ENCODE results near the gene FADS2.

FADS2 gene

GRCh38 chr11:61827571-61828378 is at the start of gene FADS2:
Gene FADS2 (plus strand): TSS chr11:61828300. CDS start chr11:61828391, 91 bp downstream.
- peaks cover 54% of the 10 kb centered on the region for H3K4me1 Mint-ChIP-seq
- H3K9me3 Mint-ChIP-seq = no peaks in the 10 kb centered on the region
- peaks cover 36% of the 10 kb centered on the region for H3K36me3 Mint-ChIP-seq (ENCODE audit: low read depth)
- peak; percentile 94 for DNase-seq
- no peak for TF ChIP-seq CTCF (IDR thresholded peaks at IDR 0.05)
- H3K27ac Mint-ChIP-seq = peak within 1 kb of the TSS; percentile 97
- peak within 1 kb of the TSS; percentile 95 for H3K4me3 Mint-ChIP-seq
- no peaks in the 10 kb centered on the region for H3K27me3 Mint-ChIP-seq (ENCODE audit: low read depth, poor library complexity)

GRCh38 chr11:61778357-61778886 is 49.7 kb upstream of the FADS2 start:
- no peak overlapping the region for H3K27ac Mint-ChIP-seq
- no peak for DNase-seq
- no peak overlapping the region for H3K4me3 Mint-ChIP-seq
- peaks cover 3% of the 10 kb centered on the region for H3K27me3 Mint-ChIP-seq (ENCODE audit: low read depth, poor library complexity)
- TF ChIP-seq CTCF (IDR thresholded peaks at IDR 0.05) = no peak
- H3K4me1 Mint-ChIP-seq = peaks cover 42% of the 10 kb centered on the region
- no peaks in the 10 kb centered on the region for H3K9me3 Mint-ChIP-seq
- peaks cover 10% of the 10 kb centered on the region for H3K36me3 Mint-ChIP-seq (ENCODE audit: low read depth)

GRCh38 chr11:61778920-61779650 is 49.0 kb upstream of the FADS2 start:
- Mint-ChIP-seq H3K9me3 (no peaks in the 10 kb centered on the region), H3K36me3 (ENCODE audit: low read depth) (peaks cover 14% of the 10 kb centered on the region), H3K4me1 (peaks cover 41% of the 10 kb centered on the region), H3K27ac (no peak overlapping the region), H3K4me3 (no peak overlapping the region), H3K27me3 (ENCODE audit: low read depth, poor library complexity) (peaks cover under 1% of the 10 kb centered on the region)
- DNase-seq = no peak
- TF ChIP-seq CTCF (IDR thresholded peaks at IDR 0.05) = no peak

DNA sequence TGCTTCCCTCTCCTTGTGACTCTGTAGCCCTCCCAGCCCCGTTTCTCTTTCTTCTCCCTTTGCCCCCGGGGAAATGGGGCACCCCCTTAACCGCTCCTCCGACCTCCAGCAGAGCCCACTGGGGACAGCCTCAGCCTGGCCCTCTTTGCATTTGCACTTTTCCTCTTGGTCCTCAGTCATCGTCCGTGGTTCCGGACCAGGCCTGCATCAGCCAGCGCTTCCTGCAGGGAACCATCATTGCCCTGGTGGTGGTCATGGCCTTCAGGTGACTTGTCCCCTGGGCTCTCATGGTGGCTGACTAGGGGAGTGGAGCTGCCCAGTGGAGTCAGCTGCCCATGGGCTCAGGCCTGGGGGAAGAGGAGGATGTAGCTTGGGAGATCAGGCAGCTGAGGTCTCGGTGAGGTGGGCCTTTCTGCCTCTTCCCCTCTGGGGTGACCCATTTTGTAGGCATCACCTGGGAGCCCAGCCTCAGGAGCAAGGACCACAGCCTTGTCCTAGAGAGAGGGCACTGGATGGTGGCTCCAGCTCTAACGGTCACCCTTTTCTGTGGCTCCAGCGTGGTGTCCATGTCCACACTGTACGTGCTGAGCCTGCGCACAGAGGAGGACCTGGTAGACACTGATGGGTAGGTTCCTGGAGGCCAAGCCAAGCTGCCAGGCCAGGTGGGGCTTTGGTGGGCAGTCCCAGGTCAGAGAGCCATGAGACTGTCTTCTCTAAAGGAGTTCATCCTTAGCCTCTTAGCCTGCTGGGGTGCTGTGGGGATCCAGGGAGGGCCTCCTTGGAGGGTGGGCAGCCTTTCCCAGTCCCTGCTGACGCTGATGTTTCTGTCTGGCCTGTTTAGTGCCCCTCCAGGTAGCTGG is 48.2 kb upstream of the FADS2 start:
- no peaks in the 10 kb centered on the region for H3K9me3 Mint-ChIP-seq
- H3K27me3 Mint-ChIP-seq (ENCODE audit: low read depth, poor library complexity) = no peaks in the 10 kb centered on the region
- no peak overlapping the region for H3K4me3 Mint-ChIP-seq
- peaks cover 41% of the 10 kb centered on the region for H3K4me1 Mint-ChIP-seq
- no peak for DNase-seq
- TF ChIP-seq CTCF (IDR thresholded peaks at IDR 0.05) = no peak
- H3K27ac Mint-ChIP-seq = no peak overlapping the region
- H3K36me3 Mint-ChIP-seq (ENCODE audit: low read depth) = peaks cover 22% of the 10 kb centered on the region

DNA sequence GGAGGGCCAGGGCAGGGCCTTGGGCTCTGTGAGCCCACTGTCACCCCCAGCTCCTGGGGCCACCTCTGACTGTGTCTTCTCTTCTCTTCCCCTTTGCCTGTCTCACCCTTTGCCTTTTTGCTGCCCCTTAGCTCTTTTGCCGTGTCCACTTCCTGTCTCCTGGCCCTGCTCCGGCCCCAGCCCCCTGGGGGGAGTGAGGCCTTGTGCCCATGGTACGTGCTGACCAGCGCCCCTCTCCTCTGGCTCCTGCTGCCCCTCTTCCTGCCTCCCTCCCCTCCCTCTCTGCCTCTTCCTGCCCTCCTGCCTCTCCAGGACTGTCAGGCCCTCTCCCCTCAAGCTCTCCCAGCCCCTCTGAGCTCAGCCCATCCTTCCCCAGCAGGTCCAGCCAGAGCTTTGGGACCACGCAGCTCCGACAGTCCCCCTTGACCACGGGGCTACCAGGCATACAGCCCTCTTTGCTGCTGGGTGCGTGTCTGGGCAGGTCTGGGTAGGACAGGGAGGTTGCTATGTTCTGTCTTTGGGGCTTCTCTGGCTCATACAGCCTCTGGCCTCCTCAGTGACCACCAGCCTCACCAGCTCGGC is 47.4 kb upstream of the FADS2 start:
- no peaks in the 10 kb centered on the region for H3K27me3 Mint-ChIP-seq (ENCODE audit: low read depth, poor library complexity)
- peaks cover 41% of the 10 kb centered on the region for H3K4me1 Mint-ChIP-seq
- no peak overlapping the region for H3K4me3 Mint-ChIP-seq
- peaks cover 27% of the 10 kb centered on the region for H3K36me3 Mint-ChIP-seq (ENCODE audit: low read depth)
- DNase-seq = no peak
- TF ChIP-seq CTCF (IDR thresholded peaks at IDR 0.05) = no peak
- peak overlapping the region; percentile 39 for H3K27ac Mint-ChIP-seq
- no peaks in the 10 kb centered on the region for H3K9me3 Mint-ChIP-seq
